Measurements from ENCODE around the gene ACSM3.

Gene ACSM3

DNA sequence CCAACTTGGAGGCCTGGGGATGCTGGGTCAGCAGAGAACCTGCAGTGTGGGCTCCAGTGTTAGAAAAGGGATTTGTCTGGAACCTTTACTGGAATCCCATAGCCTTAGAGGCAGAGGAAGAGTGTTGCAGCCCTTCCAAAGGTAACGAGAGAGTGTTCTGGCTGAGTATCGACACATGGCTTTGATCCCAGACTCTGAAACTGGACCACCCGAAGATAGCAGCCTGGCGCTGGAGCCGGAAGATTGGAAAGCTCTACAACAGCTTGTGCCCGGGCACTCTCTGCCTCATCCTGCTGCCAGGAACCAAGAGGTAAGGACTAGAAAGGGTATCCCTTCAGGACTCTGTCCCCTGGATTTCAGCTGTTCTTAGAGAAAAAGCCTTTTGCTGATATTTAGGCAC, 82.2 kb downstream of the ACSM3 start:
- no peaks in the 10 kb centered on the region for H3K4me1 ChIP-seq (ENCODE audit: control insufficient read depth in 1 of 2, insufficient read depth in 2 of 2, low read length in 2 of 2)
- H3K36me3 ChIP-seq (ENCODE audit: control insufficient read depth in 1 of 2, insufficient read depth in 2 of 2, low read length in 2 of 2), result peaks cover 0 to 14% of the 10 kb centered on the region in 2 donors
- H3K27ac ChIP-seq (ENCODE audit: low read depth, low read length), result no peak overlapping the region

GRCh38 chr16:20846551-20846950, 82.7 kb downstream of the ACSM3 start:
- Histone ChIP-seq H3K4me1 (ENCODE audit: control insufficient read depth in 1 of 2, insufficient read depth in 2 of 2, low read length in 2 of 2) (no peaks in the 10 kb centered on the region), H3K27ac (ENCODE audit: low read depth, low read length) (no peak overlapping the region), H3K9me3 (ENCODE audit: control insufficient read depth in 1 of 2, low read length in 2 of 2) (no peaks in the 10 kb centered on the region), H3K36me3 (ENCODE audit: control insufficient read depth in 1 of 2, insufficient read depth in 2 of 2, low read length in 2 of 2) (peaks cover 0 to 14% of the 10 kb centered on the region in 2 donors), H3K27me3 (ENCODE audit: control insufficient read depth in 1 of 2, insufficient read depth in 2 of 2, low read length in 2 of 2) (no peaks in the 10 kb centered on the region), H3K9ac (ENCODE audit: low read depth in 1 of 2, low read length in 2 of 2) (no peak overlapping the region), H3K4me3 (ENCODE audit: low read depth in 1 of 2, low read length in 2 of 2) (no peak overlapping the region)

More for the DNA sequence above, 82.2 kb downstream of the ACSM3 start:
- no peak overlapping the region for H3K9ac ChIP-seq (ENCODE audit: low read depth in 1 of 2, low read length in 2 of 2)
- no peak overlapping the region for H3K4me3 ChIP-seq (ENCODE audit: low read depth in 1 of 2, low read length in 2 of 2)
- no peaks in the 10 kb centered on the region for H3K9me3 ChIP-seq (ENCODE audit: control insufficient read depth in 1 of 2, low read length in 2 of 2)
- H3K27me3 ChIP-seq (ENCODE audit: control insufficient read depth in 1 of 2, insufficient read depth in 2 of 2, low read length in 2 of 2), result no peaks in the 10 kb centered on the region

Measured in duodenal mucosa (tissue), 2 donors.